Liver (tissue), 3 donors: ENCODE results near the gene BICDL1.

ENCODE experiments used
- CTCF ChIP-seq: fragments of 150-350 bp; IDR thresholded peaks from 2 replicates; pipeline ENCODE4 v1.5.1; 2017; ENCODE audit warnings: improper control_type of control experiment, low read depth, low read length; ENCODE audit not compliant: missing input control
- EGR1 ChIP-seq, 2 donors: IDR thresholded peaks; 2 replicates each; pipeline ENCODE4 v1.6.1; 2016 to 2018; ENCODE audit warnings: antibody characterized with exemption in 2 of 2, low read depth in 2 of 2
- GABPA ChIP-seq, 2 donors: IDR thresholded peaks in 1 of 2; conservative IDR thresholded peaks in 1 of 2; 2 replicates each; pipeline ENCODE4 v1.6.1; 2016; ENCODE audit warnings: antibody characterized with exemption in 2 of 2, mild to moderate bottlenecking in 1 of 2, moderate library complexity in 1 of 2
- JUND ChIP-seq, 2 donors: IDR thresholded peaks; 2 replicates each; pipeline ENCODE4 v1.6.1; 2016; ENCODE audit warnings: antibody characterized with exemption in 2 of 2
- RAD21 ChIP-seq, 2 donors: IDR thresholded peaks; 2 replicates each; pipeline ENCODE4 v1.6.1; 2016; ENCODE audit warnings: antibody characterized with exemption in 2 of 2, mild to moderate bottlenecking in 2 of 2
- RXRA ChIP-seq, 2 donors: IDR thresholded peaks; 2 replicates each; pipeline ENCODE4 v1.6.1; 2017 to 2018; ENCODE audit warnings: antibody characterized with exemption in 2 of 2, mild to moderate bottlenecking in 1 of 2
- SP1 ChIP-seq: IDR thresholded peaks from 2 replicates; pipeline ENCODE4 v1.6.1; 2018; ENCODE audit warnings: antibody characterized with exemption, mild to moderate bottlenecking
- TAF1 ChIP-seq: conservative IDR thresholded peaks from 2 replicates; pipeline ENCODE4 v1.6.1; 2016; ENCODE audit warnings: antibody characterized with exemption, mild to moderate bottlenecking
- YY1 ChIP-seq: IDR thresholded peaks from 2 replicates; pipeline ENCODE4 v1.6.1; 2016; ENCODE audit warnings: antibody characterized with exemption, mild to moderate bottlenecking
- TF ChIP-seq, protein P1 (sequence below): IDR thresholded peaks from 2 replicates; pipeline ENCODE4 v1.6.1; 2016; ENCODE audit warnings: antibody characterized with exemption
- donor health status: healthy.
- donor health status: healthy.

GRCh38 chr12:120101182-120101581 lies 112.1 kb downstream of the BICDL1 start:
- no peak for TF ChIP-seq CTCF
- TF ChIP-seq SP1, result no peak
- TF ChIP-seq GABPA (IDR thresholded peaks at IDR 0.05 in 1 of 2, conservative IDR thresholded peaks at IDR 0.05 in 1 of 2), result no peak
- TF ChIP-seq YY1, result no peak
- TF ChIP-seq JUND (IDR thresholded peaks at IDR 0.05), result no peak
- TF ChIP-seq, protein P1, sequence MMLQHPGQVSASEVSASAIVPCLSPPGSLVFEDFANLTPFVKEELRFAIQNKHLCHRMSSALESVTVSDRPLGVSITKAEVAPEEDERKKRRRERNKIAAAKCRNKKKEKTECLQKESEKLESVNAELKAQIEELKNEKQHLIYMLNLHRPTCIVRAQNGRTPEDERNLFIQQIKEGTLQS, result no peak
- TF ChIP-seq TAF1, result no peak
- TF ChIP-seq RXRA (IDR thresholded peaks at IDR 0.05), result no peak
- no peak for TF ChIP-seq EGR1 (IDR thresholded peaks at IDR 0.05; ENCODE audit: low read depth in 2 of 2)
- TF ChIP-seq RAD21 (IDR thresholded peaks at IDR 0.05), result no peak
